ENCODE data around the gene ITFG2. TPM values are rescaled to one million over a fixed set of nuclear protein-coding genes. Genes with fewer than 3 reads are reported as not detected.
A peak's percentile ranks its signal among the peaks of the same experiment; 100 is the strongest.
"Not testable (repeated sequence)": the region's sequence is repeated elsewhere in the genome, so short reads cannot be mapped to it uniquely, and the experiment has no call there.

Gene ITFG2
- total RNA-seq, 1 donor from 2014 or later = 42.2 TPM

DNA sequence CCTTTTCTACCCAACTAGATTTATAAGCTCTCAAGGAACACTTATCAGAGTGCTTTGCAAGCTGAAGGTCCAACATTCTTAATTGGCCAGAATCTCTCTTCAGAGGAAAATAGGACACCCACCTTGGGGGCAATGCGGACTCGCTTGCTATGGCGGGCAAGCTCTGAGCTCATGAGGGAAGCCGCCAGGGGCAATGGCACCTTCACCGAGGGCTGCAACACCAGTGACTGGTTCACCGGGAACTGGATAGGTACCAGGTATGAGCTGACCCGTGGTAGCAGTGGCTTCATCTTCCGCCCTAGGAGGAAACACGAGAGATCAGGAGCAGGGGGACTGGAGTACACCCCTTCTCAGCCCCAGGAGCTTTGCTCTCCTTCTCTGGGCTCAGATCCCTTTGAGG is 51.7 kb downstream of the ITFG2 start:
- H3K36me3 Mint-ChIP-seq (ENCODE audit: low read depth) = peaks cover 55% of the 10 kb centered on the region
- no peak overlapping the region for H3K27ac Mint-ChIP-seq
- no peak for DNase-seq (ENCODE audit: low spot score)

DNA sequence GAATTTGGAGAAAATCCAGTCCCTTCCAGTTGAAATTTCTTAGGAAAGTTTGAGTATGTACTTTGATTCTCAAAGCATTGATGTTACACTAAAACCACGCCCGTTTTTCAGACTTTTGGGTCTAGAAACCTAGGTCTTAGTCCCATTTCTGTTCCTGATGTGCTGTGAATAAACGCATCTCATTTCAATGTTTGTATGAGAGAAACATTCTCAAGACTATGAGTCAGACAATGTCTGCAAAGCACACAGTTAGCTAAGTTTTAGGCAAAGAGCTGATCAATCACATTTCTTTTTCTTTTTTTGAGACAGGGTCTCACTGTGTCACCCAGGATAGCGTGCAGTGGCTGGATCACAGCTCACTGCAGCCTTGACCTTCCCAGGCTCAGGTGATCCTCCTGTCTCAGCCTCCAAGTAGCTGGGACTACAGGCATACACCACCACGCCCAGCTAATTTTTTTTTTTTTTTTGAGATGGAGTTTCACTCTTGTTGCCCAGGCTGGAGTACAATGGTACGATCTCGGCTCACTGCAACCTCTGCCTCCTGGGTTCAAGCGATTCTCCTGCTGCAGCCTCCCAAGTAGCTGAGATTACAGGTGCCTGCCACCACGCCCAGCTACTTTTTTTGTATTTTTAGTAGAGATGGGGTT is 56.6 kb downstream of the ITFG2 start:
- H3K27me3 Mint-ChIP-seq (ENCODE audit: insufficient read depth); H3K9me3 Mint-ChIP-seq; H3K4me3 Mint-ChIP-seq; DNase-seq (ENCODE audit: low spot score): not testable (repeated sequence)
- intact Hi-C loops (cut with micrococcal nuclease) = loop anchor here (1.0 to 2.0 kb wide), 3 partner anchors 8 to 56 kb away; partner anchors contain the start of genes FOXM1, ITFG2, RHNO1 and TULP3
- Mint-ChIP-seq H3K4me1 (ENCODE audit: low read depth) (peaks cover 25% of the 10 kb centered on the region), H3K27ac (peak overlapping the region; percentile 94), H3K36me3 (ENCODE audit: low read depth) (peaks cover 39% of the 10 kb centered on the region)

More for the DNA sequence above, 51.7 kb downstream of the ITFG2 start:
- H3K27me3 Mint-ChIP-seq (ENCODE audit: insufficient read depth) = no peaks in the 10 kb centered on the region
- no peak overlapping the region for H3K4me3 Mint-ChIP-seq
- H3K9me3 Mint-ChIP-seq = no peaks in the 10 kb centered on the region
- intact Hi-C loops (cut with micrococcal nuclease) = no loop called here
- H3K4me1 Mint-ChIP-seq (ENCODE audit: low read depth) = peaks cover 27% of the 10 kb centered on the region

Other genes starting within 250 kb of the ITFG2 start
- 247 and 269 TPM in 2 replicates for gene FKBP4, start 17.7 kb upstream of the ITFG2 start, total RNA-seq
- not detected in 2 replicates for gene NRIP2, start 22.4 kb downstream of the ITFG2 start, total RNA-seq
- 0.17 TPM in 1 of 2 replicates, not detected in the other for gene TEX52, start 44.4 kb downstream of the ITFG2 start, total RNA-seq
- 72.6 and 75.9 TPM in 2 replicates for gene FOXM1, start 64.5 kb downstream of the ITFG2 start, total RNA-seq
- gene RHNO1, start 64.6 kb downstream of the ITFG2 start, total RNA-seq = 43.3 and 48.1 TPM in 2 replicates
- 7.9 and 8.6 TPM in 2 replicates for gene TULP3, start 78.2 kb downstream of the ITFG2 start, total RNA-seq
- gene TEAD4, start 146.7 kb downstream of the ITFG2 start, total RNA-seq = 11.5 and 12.1 TPM in 2 replicates